GM12878 (cell line): ENCODE measurements around the gene TDP1. TPM values are rescaled to one million over a fixed set of nuclear protein-coding genes. Genes with fewer than 3 reads are reported as not detected.

Source experiments
- BCLAF1 ChIP-seq: fragments of 450-650 bp; IDR thresholded peaks from 2 replicates; pipeline ENCODE4 v1.6.1; 2017; ENCODE audit warnings: antibody characterized with exemption, mild to moderate bottlenecking, moderate library complexity
- CHD4 ChIP-seq: fragments of 200-600 bp; sonication (generic); IDR thresholded peaks from 2 replicates; pipeline ENCODE4 v1.6.1; 2016; ENCODE audit warnings: mild to moderate bottlenecking
- E2F8 ChIP-seq: fragments of 450-650 bp; IDR thresholded peaks from 2 replicates; pipeline ENCODE4 v1.6.1; 2018; ENCODE audit warnings: mild to moderate bottlenecking, low read depth, moderate library complexity; ENCODE audit not compliant: partially characterized antibody
- EZH2 ChIP-seq: IDR thresholded peaks from 2 replicates; pipeline ENCODE4 v1.6.1; 2012; ENCODE audit warnings: low read depth, mild to moderate bottlenecking, control low read depth, inconsistent platforms, low read length, borderline replicate concordance; ENCODE audit not compliant: control insufficient read depth
- JUND ChIP-seq: IDR thresholded peaks from 2 replicates; pipeline ENCODE4 v1.6.1; 2012; ENCODE audit warnings: low read depth, mild to moderate bottlenecking, low read length, improper control_type of control experiment, moderate library complexity
- LARP7 ChIP-seq: fragments of 450-650 bp; IDR thresholded peaks from 2 replicates; pipeline ENCODE4 v1.6.1; 2017; ENCODE audit warnings: mild to moderate bottlenecking
- MXI1 ChIP-seq: fragments of 150-350 bp; IDR thresholded peaks from 2 replicates; pipeline ENCODE4 v1.6.1; 2011; ENCODE audit warnings: low read depth, mild to moderate bottlenecking, inconsistent platforms, low read length, improper control_type of control experiment
- PBX3 ChIP-seq: IDR thresholded peaks from 2 replicates; pipeline ENCODE4 v1.6.1; 2011; ENCODE audit warnings: mild to moderate bottlenecking, low read depth, low read length, moderate library complexity; ENCODE audit not compliant: insufficient replicate concordance
- PML ChIP-seq: IDR thresholded peaks from 2 replicates; pipeline ENCODE4 v1.6.1; 2012; ENCODE audit warnings: low read length, inconsistent platforms
- POLR2AphosphoS2 ChIP-seq: IDR thresholded peaks from 2 replicates; pipeline ENCODE4 v1.6.1; 2011; ENCODE audit warnings: low read depth, mild to moderate bottlenecking, low read length, improper control_type of control experiment, moderate library complexity
- RAD51 ChIP-seq: fragments of 450-650 bp; IDR thresholded peaks from 2 replicates; pipeline ENCODE4 v1.6.1; 2016; ENCODE audit warnings: moderate library complexity, mild to moderate bottlenecking, inconsistent platforms
- SPI1 ChIP-seq: IDR thresholded peaks from 2 replicates; pipeline ENCODE4 v1.6.1; 2011; ENCODE audit warnings: low read depth, mild to moderate bottlenecking, low read length, moderate library complexity, borderline replicate concordance; ENCODE audit not compliant: insufficient read depth
- STAT3 ChIP-seq: IDR thresholded peaks from 2 replicates; pipeline ENCODE4 v1.6.1; 2011; ENCODE audit warnings: low read depth, low read length, improper control_type of control experiment
- TBL1XR1 ChIP-seq: IDR thresholded peaks from 2 replicates; pipeline ENCODE4 v1.6.1; 2012; ENCODE audit warnings: low read depth, low read length, improper control_type of control experiment
- TCF12 ChIP-seq: IDR thresholded peaks from 2 replicates; pipeline ENCODE4 v1.6.1; 2011; ENCODE audit warnings: low read depth, mild to moderate bottlenecking, low read length
- WRNIP1 ChIP-seq: IDR thresholded peaks from 2 replicates; pipeline ENCODE4 v1.6.1; 2011; ENCODE audit warnings: low read depth, low read length, improper control_type of control experiment, borderline replicate concordance
- ZNF687 ChIP-seq: fragments of 450-650 bp; IDR thresholded peaks from 2 replicates; pipeline ENCODE4 v1.6.1; 2017; ENCODE audit warnings: mild to moderate bottlenecking, moderate library complexity
- ZSCAN29 ChIP-seq: fragments of 450-650 bp; IDR thresholded peaks from 2 replicates; pipeline ENCODE4 v1.6.1; 2017; ENCODE audit warnings: mild to moderate bottlenecking, moderate library complexity
- polyA plus RNA-seq, 11 experiments: library from polyadenylated mRNA; depleted of rRNA in 4 of 11; unstranded in 6 of 11; stranded (reverse) in 5 of 11; fragments of >200 nt; fragmentation: Nextera tagmentation in 4 of 11; fragmentation: Illumina TruSeq in 1 of 11; extraction: Ambion mirVana in 4 of 11; extraction: Trizol in 1 of 11; gene quantifications; 1 replicate in 1 of 11; 2 replicates in 10 of 11; pipeline versions ENCODE4 v1.2.1 to v1.2.3, GENCODE V29; 2011 to 2016; ENCODE audit warnings: inconsistent platforms in 2 of 11, missing spikeins in 2 of 11, low read depth in 1 of 11
- total RNA-seq, 4 experiments: library from RNA; depleted of rRNA in 3 of 4; stranded (reverse); fragments of >200 nt in 3 of 4; fragmentation: Illumina TruSeq in 1 of 4; extraction: Trizol in 1 of 4; gene quantifications; 2 replicates each; pipeline versions ENCODE4 v1.2.1 to v1.2.3, GENCODE V29; 2013 to 2021

The TDP1 gene
- total and polyA plus RNA-seq, 10 of the 15 experiments (the other 5 are each of a cell fraction or from before 2014, with no cell fraction given), result 40.2 to 60.4 (median 54.1) TPM

- TF ChIP-seq PBX3, result peak; percentile 97
- TF ChIP-seq CHD4, result no peak
- TF ChIP-seq STAT3, result no peak
- peak; percentile 41; the same call in 1 of the 2 replicates for TF ChIP-seq SPI1
- TF ChIP-seq TCF12, result no peak
- TF ChIP-seq JUND, result no peak
- no peak for TF ChIP-seq TBL1XR1
- TF ChIP-seq RAD51, result no peak
- no peak for TF ChIP-seq BCLAF1
- 0 out of 2 replicates have a peak, but pooled peaks have one; percentile 53 for TF ChIP-seq POLR2AphosphoS2
- TF ChIP-seq MXI1, result peak; percentile 90; the same call in 1 of the 2 replicates
- TF ChIP-seq E2F8, result no peak
- no peak for TF ChIP-seq PML
- no peak for TF ChIP-seq ZNF687
- no peak for TF ChIP-seq EZH2
- no peak for TF ChIP-seq WRNIP1
- no peak for TF ChIP-seq ZSCAN29
- TF ChIP-seq LARP7, result 0 out of 2 replicates have a peak, but pooled peaks have one; percentile 35
Measured at GRCh38 chr14:89954070-89955021, 1.4 kb upstream of the TDP1 start, which contains the start of gene EFCAB11 (continued).
